Spinal cord (tissue), 10 donors: Measurements from ENCODE around the gene ZMYM3. TPM values are rescaled to one million over a fixed set of nuclear protein-coding genes. Genes with fewer than 3 reads are reported as not detected.
"Not testable (repeated sequence)": the region's sequence is repeated elsewhere in the genome, so short reads cannot be mapped to it uniquely, and the experiment has no call there.

ENCODE experiments used
- DNase-seq, 6 donors: peaks; one replicate each; pipeline versions ENCODE4 v3.0.0 to v3.0.0-alpha.2; 2013 to 2015; ENCODE audit warnings: low spot score in 6 of 6, low read depth in 4 of 6
- H3K27ac ChIP-seq: one replicate; pipeline ENCODE4 v1.5.1; 2013; ENCODE audit warnings: low read depth, low read length, control low read depth
- H3K27me3 ChIP-seq: one replicate; pipeline ENCODE4 v1.6.1; 2013; ENCODE audit warnings: low read length; ENCODE audit not compliant: control insufficient read depth, insufficient read depth
- H3K36me3 ChIP-seq: one replicate; pipeline ENCODE4 v1.6.1; 2013; ENCODE audit warnings: low read length; ENCODE audit not compliant: control insufficient read depth, insufficient read depth
- H3K4me1 ChIP-seq: one replicate; pipeline ENCODE4 v1.6.1; 2013; ENCODE audit warnings: low read length; ENCODE audit not compliant: control insufficient read depth, insufficient read depth
- H3K4me3 ChIP-seq: one replicate; pipeline ENCODE4 v1.5.1; 2013; ENCODE audit warnings: low read depth, low read length, control low read depth
- H3K9me3 ChIP-seq: one replicate; pipeline ENCODE4 v1.6.1; 2013; ENCODE audit warnings: low read length; ENCODE audit not compliant: control insufficient read depth, insufficient read depth
- WGBS: methylation state at CpG from one replicate; pipeline ENCODE4 v1.1.5; 2013; ENCODE audit warnings: missing lambda C conversion rate; ENCODE audit not compliant: insufficient coverage; 5-methylcytosine and 5-hydroxymethylcytosine counted together
- long read RNA-seq, 4 donors: transcript quantifications; one replicate each; lab custom pipeline, GENCODE V29; 2026
- polyA plus RNA-seq, 2 donors: library from polyadenylated mRNA; unstranded; fragments of 120-200 nt; gene quantifications; one replicate each; pipeline ENCODE4 v1.2.1, GENCODE V29; 2013; ENCODE audit not compliant: insufficient read length in 2 of 2
- total RNA-seq, 2 donors: library from RNA; depleted of rRNA in 1 of 2; stranded (reverse); fragments of 120-200 nt in 1 of 2; fragments of >200 nt in 1 of 2; gene quantifications; one replicate each; pipeline versions ENCODE4 v1.2.3 to v1.2.4, GENCODE V29; 2013 to 2014
- donor health status: healthy.

Gene ZMYM3
- 10 to 100 TPM; 26.4 to 29.8 TPM for total RNA-seq
- 10 to 100 TPM; 49.4 to 54.2 TPM for polyA plus RNA-seq
- long read RNA-seq, donor 1: 0 reads
- long read RNA-seq, donor 2, partial matches to known transcripts: 203 of 216 reads
- long read RNA-seq, donor 2, other reads (novel, unspliced or antisense): 13 of 216 reads
- long read RNA-seq, donor 3, full-length matches to known transcripts: 1 of 360 reads
- long read RNA-seq, donor 3, partial matches to known transcripts: 359 of 360 reads
- long read RNA-seq, donor 3, other reads (novel, unspliced or antisense): 0 of 360 reads
- long read RNA-seq, donor 4, full-length matches to known transcripts: 3 of 3 reads
- long read RNA-seq, donor 4, partial matches to known transcripts: 0 of 3 reads
- long read RNA-seq, donor 4, other reads (novel, unspliced or antisense): 0 of 3 reads

DNA sequence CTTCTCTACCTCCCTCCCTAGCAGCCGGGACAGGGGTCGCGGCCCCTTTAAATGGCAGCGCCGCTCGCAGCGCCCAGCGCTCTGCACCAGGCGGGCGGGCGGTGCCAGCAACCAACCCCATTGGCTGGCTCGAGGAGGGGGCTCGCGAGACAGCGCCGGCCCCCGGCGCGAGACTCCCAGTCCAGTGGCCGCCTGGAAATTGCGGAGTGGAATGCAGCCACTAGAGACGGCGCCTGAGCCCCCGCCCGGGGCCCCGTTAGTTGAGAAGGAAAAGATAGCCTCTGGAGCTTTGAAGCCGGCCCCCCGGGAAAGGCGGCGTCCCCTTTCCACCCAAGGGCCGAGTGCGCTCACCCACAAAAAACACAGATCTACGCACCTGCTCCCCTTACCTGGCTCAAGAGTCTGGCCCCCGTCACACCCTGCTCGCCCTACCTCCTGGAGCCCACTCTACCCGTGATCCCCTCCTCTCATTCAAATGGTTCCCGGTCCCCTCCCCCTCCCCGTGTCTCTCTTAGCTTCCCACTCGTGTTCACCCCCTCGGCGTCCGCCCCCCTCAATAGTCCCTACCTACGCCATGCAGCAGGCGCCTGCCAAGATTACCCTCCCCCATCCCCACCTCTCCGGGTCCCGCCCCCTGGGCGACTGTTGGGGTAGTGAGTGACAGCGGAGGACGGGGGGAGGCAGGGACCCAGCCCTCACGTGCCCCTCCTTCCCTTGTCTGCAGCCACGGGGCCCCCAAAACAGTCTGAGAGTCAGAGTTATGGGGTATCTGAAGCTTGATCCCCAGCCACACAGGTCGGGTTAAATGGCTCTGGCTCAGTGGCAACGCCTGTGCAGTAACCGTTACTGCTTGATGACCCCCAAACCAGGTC, at the start of gene ZMYM3:
Gene ZMYM3 (minus strand): TSS at position 49 of the 872 bp plus-strand sequence. CDS start 885 bp downstream, outside the sequence.
- Histone ChIP-seq H3K27me3 (no peaks in the 10 kb centered on the region), H3K4me1 (peaks cover 19% of the 10 kb centered on the region), H3K9me3 (no peaks in the 10 kb centered on the region), H3K36me3 (peaks cover 14% of the 10 kb centered on the region), H3K4me3 (peak within 1 kb of the TSS; percentile 70), H3K27ac (peak within 1 kb of the TSS; percentile 87)
- WGBS: 20% methylated on average over 44 of the region's 54 CpGs
- DNase-seq: peak; percentile 54 to 96 (median 77)

DNA sequence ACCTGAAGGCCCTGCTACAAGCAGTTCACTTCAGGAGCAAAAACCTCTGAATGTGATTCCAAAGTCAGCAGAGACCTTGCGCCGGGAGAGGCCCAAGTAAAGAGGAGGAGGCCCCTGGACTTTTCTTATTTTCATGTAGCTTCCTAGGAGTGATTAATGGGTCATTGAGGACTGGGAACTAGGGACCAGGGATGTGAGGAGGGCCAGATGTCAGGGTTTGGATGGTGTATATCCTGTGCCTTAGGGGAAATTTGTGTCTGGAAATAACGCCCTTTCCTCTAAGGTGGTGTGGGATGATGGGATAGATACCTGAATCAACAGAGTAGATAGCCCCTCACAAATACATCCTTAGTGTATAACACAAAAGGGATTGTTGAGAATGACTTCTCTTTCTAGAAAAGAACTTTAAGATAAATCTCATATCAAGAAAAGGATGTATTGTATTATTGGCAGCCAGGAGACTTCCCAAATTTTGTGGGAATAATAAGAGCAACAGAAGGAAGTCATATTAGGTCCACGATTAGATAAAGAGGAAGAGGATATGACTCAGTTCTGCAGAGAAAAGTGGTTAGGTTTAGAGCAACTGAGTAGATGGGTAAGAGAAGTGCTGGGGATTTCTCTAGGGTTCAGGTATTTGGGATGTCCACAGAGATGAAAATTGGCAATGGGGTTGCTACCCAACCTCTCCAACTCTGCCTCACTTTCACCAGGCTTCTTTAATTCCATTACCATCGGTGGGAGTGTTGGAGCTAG, 48.7 kb upstream of the ZMYM3 start:
- Histone ChIP-seq H3K4me1 (no peaks in the 10 kb centered on the region), H3K4me3 (no peak overlapping the region), H3K27me3 (no peaks in the 10 kb centered on the region), H3K36me3 (peaks cover 14% of the 10 kb centered on the region), H3K9me3 (no peaks in the 10 kb centered on the region), H3K27ac (no peak overlapping the region)
- no peak for DNase-seq
- 91% methylated on average over 3 of the region's 5 CpGs for WGBS

DNA sequence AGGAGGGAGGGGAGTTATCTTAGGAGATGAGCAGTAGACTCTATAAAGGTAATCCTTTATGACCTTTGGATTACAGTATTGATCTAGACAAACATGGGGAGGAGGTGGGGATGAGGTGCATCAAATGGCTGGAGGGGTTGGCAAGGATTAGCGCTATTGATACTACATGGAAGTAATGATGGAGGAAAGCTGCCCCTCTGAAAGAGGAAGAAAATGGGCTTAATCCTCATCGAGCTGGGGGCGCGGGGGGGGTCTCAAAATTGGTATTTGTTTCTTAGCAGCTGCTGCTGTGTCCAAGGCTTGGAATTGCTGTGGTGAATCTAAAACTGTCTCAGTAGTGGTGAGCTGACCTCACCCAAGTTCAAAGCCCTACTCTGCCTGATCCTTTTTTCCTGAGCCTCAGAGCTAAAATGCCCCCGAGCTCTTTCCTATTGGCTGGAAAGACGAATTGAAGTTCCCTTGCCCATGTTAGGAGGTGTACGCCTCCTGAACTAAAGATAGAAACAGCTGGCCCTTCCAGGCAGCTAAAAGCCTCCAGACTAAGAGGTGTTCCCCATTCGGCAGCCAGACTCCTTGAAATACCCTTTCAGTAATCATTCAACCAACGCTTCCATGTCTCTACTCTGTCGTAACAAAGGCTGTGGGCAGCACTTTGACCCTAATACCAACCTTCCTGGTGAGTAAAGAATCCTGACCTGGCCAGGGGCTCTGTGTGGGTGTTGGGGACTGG, 47.4 kb upstream of the ZMYM3 start, which contains the start of gene ITGB1BP2:
Gene ITGB1BP2 (plus strand): TSS at position 556 of the 730 bp plus-strand sequence. CDS start 57 bp downstream, at position 613.
- no peak within 1 kb of the TSS for H3K27ac ChIP-seq
- no peak within 1 kb of the TSS for H3K4me3 ChIP-seq
- no peaks in the 10 kb centered on the region for H3K27me3 ChIP-seq
- peaks cover 14% of the 10 kb centered on the region for H3K36me3 ChIP-seq
- H3K4me1 ChIP-seq: no peaks in the 10 kb centered on the region
- 58% methylated on average over 7 of the region's 10 CpGs for WGBS
- DNase-seq: peak in 1 of 6 donors; percentile 9
- H3K9me3 ChIP-seq: no peaks in the 10 kb centered on the region

DNA sequence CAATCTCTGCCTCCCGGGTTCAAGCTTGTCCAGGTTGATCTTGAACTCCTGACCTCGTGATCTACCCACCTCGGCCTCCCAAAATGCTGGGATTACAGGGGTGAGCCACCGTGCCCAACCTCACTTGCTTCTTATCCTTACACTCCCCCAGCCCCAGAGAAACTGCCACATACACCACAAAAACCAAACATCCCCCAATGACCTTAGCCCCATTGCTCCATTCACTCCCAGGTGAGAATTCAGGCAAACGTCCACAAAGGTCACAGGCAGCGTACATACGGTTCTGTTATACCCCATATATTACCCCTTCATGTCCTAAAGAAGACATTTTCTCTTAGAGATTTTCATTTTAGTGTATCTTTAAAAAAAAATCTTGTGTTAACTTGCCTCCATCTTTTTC, 46.6 kb upstream of the ZMYM3 start:
- not testable (repeated sequence) for H3K9me3 ChIP-seq, H3K27me3 ChIP-seq, DNase-seq, H3K27ac ChIP-seq, H3K4me1 ChIP-seq, H3K4me3 ChIP-seq
- H3K36me3 ChIP-seq: peaks cover 18% of the 10 kb centered on the region
- 85% methylated on average over 5 of the region's 7 CpGs for WGBS

DNA sequence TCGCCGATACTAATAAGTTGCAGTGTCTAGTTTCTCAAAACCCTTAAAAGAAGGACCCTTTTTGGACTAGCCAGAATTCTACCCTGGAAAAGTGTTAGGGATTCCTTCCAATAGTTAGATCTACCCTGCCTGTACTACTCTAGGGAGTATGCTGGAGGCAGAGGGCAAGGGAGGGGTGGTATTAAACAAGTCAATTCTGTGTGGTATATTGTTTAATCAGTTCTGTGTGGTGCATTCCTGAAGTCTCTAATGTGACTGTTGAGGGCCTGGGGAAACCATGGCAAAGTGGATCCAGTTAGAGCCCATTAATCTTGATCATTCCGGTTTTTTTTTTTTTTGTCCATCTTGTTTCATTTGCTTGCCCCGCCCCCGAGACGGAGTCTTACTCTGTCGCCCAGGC, 46.1 kb upstream of the ZMYM3 start:
- DNase-seq, H3K27me3 ChIP-seq, H3K4me3 ChIP-seq, H3K4me1 ChIP-seq, H3K9me3 ChIP-seq, H3K27ac ChIP-seq: not testable (repeated sequence)
- peaks cover 19% of the 10 kb centered on the region for H3K36me3 ChIP-seq
- 75% methylated on average over 4 of the region's 7 CpGs for WGBS

DNA sequence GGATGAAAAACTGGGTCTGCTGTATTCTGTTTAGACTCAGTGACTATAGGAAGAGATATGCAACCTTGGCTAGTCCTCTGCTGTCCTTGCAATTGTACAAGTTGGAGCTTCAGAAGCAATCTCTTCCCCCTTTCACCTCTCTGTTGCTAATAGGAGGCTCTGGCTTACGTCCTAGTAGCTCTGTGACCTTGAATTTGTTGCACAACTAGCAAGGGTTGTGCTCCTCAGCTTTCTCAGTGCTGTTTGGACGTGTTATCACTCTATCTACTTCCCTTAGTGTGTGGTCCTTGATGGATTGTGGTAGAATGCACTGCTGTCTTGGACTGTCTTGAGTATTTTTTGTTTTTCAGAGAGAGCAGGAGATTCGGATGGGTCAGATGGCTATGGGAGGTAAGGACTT, 44.2 kb upstream of the ZMYM3 start:
- H3K36me3 ChIP-seq: peaks cover 32% of the 10 kb centered on the region
- H3K9me3 ChIP-seq: no peaks in the 10 kb centered on the region
- DNase-seq: no peak
- H3K27me3 ChIP-seq: no peaks in the 10 kb centered on the region
- no peak overlapping the region for H3K27ac ChIP-seq
- H3K4me3 ChIP-seq: no peak overlapping the region
- no peaks in the 10 kb centered on the region for H3K4me1 ChIP-seq
- WGBS: 86% methylated on average over 1 of the region's 3 CpGs

DNA sequence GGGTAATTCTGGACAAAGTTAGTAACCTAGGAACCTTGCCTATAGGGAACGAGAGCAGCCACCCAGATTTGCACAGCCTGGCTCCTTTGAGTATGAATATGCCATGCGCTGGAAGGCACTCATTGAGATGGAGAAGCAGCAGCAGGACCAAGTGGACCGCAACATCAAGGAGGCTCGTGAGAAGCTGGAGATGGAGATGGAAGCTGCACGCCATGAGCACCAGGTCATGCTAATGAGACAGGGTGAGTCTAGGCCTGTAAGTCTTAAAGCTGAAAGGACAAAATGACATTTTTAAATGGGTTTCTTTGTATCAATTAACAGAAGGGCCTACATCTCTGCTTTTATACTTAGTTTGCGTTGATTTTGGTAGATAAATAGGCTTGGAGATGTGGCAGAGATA, 42.9 kb upstream of the ZMYM3 start:
- no peak for DNase-seq
- no peak overlapping the region for H3K4me3 ChIP-seq
- H3K27ac ChIP-seq: no peak overlapping the region
- no peaks in the 10 kb centered on the region for H3K9me3 ChIP-seq
- H3K36me3 ChIP-seq: peaks cover 37% of the 10 kb centered on the region
- no peaks in the 10 kb centered on the region for H3K4me1 ChIP-seq
- 85% methylated on average over 5 of the region's 6 CpGs for WGBS
- H3K27me3 ChIP-seq: no peaks in the 10 kb centered on the region

DNA sequence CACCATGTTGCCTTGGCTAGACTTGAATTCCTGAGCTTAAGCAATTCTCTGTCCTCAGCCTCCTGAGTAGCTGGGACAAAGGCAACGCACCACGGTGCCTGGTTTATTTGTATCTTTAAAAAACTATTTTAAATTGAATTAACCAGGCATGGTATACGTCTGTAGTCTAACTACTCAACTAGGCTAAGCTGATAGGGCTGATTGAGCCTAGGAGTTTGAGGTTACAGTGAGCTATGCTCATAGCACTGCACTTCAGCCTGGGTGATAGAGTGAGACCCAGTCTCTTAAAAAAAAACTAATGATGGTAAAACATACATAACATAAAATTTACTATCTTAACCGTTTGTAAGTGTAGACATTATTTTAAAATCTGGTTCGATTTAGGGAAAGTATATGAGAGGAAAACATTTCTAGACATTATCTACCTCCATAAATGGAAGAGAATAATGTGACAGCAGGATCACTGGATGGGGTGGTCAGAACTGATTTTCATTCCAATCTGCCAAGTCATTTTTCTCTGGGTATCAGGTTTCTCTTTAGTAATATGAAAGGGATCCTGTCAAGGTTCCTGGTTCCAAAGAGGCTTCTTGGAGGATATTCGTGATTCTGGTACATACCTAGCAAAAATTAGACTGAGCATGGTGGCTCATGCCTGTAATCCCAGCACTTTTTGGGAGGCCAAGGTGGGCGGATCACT, 38.9 kb upstream of the ZMYM3 start:
- peaks cover 26% of the 10 kb centered on the region for H3K36me3 ChIP-seq
- 65% methylated on average over 2 of the region's 7 CpGs for WGBS

More for the DNA sequence above, 38.9 kb upstream of the ZMYM3 start:
- Histone ChIP-seq H3K27ac (no peak overlapping the region), H3K9me3 (no peaks in the 10 kb centered on the region), H3K4me3 (no peak overlapping the region), H3K27me3 (no peaks in the 10 kb centered on the region), H3K4me1 (no peaks in the 10 kb centered on the region)
- no peak for DNase-seq
